GM18507 (cell line): ENCODE results near the gene SLC38A10.

Experiments used
- DNase-seq: peaks from one replicate; pipeline ENCODE4 v3.0.0; 2011; ENCODE audit warnings: low read depth; ENCODE audit not compliant: insufficient read length; ENCODE audit errors: extremely low spot score
- FAIRE-seq: peaks from 2 replicates; lab custom pipeline; 2011; peaks lifted over from hg19 to GRCh38; lab: Jason Lieb, UNC

Gene SLC38A10

GRCh38 chr17:81301195-81302144 lies 6.4 kb upstream of the SLC38A10 start:
- no peak for FAIRE-seq
- DNase-seq: no peak

- DNase-seq (no peak), FAIRE-seq (no peak)
These were observed 5.6 kb upstream of the SLC38A10 start for GRCh38 chr17:81300586-81301155.

- DNase-seq: no peak
- FAIRE-seq: no peak
These were observed 4.9 kb upstream of the SLC38A10 start for GRCh38 chr17:81299846-81300585.

GRCh38 chr17:81298991-81299738 lies 4.1 kb upstream of the SLC38A10 start:
- FAIRE-seq: no peak
- DNase-seq: no peak

GRCh38 chr17:81298325-81298990 lies 3.4 kb upstream of the SLC38A10 start:
- FAIRE-seq (no peak), DNase-seq (no peak)

- DNase-seq (no peak), FAIRE-seq (no peak)
These were observed 722 bp upstream of the SLC38A10 start for GRCh38 chr17:81295676-81296381.

GRCh38 chr17:81294512-81295030 lies 536 bp downstream of the SLC38A10 start:
- no peak for FAIRE-seq

GRCh38 chr17:81292450-81292849 lies 2.7 kb downstream of the SLC38A10 start:
- FAIRE-seq (no peak), DNase-seq (no peak)

More at GRCh38 chr17:81294512-81295030, 536 bp downstream of the SLC38A10 start:
- DNase-seq: no peak

- peak; percentile 54 for DNase-seq
- peak; percentile 71 for FAIRE-seq
These were observed 3.4 kb downstream of the SLC38A10 start for GRCh38 chr17:81291662-81292061.

GRCh38 chr17:81290230-81290629 lies 4.9 kb downstream of the SLC38A10 start:
- FAIRE-seq (no peak), DNase-seq (no peak)

GRCh38 chr17:81289627-81290026 lies 5.5 kb downstream of the SLC38A10 start:
- no peak for DNase-seq
- FAIRE-seq: no peak

GRCh38 chr17:81288715-81289114 lies 6.4 kb downstream of the SLC38A10 start:
- FAIRE-seq (no peak), DNase-seq (no peak)

- FAIRE-seq (no peak), DNase-seq (no peak)
These were observed 7.2 kb downstream of the SLC38A10 start for GRCh38 chr17:81287741-81288430.

GRCh38 chr17:81287152-81287551 lies 8.0 kb downstream of the SLC38A10 start:
- DNase-seq (no peak), FAIRE-seq (no peak)

GRCh38 chr17:81286491-81287145 lies 8.5 kb downstream of the SLC38A10 start:
- DNase-seq: no peak
- no peak for FAIRE-seq

GRCh38 chr17:81285894-81286293 lies 9.2 kb downstream of the SLC38A10 start:
- no peak for DNase-seq
- FAIRE-seq: no peak

GRCh38 chr17:81285179-81285878 lies 9.8 kb downstream of the SLC38A10 start:
- peak; percentile 91 for FAIRE-seq
- DNase-seq: peak; percentile 55
